GM12891 (cell line): ENCODE measurements around the gene MTCL3.

ENCODE experiments used
- POLR2A ChIP-seq: IDR thresholded peaks from 2 replicates; pipeline ENCODE4 v1.6.1; 2011; ENCODE audit warnings: low read depth, low read length, control low read depth
- TAF1 ChIP-seq: IDR thresholded peaks from 2 replicates; pipeline ENCODE4 v1.6.1; 2011; ENCODE audit warnings: low read depth, low read length, control low read depth

DNA sequence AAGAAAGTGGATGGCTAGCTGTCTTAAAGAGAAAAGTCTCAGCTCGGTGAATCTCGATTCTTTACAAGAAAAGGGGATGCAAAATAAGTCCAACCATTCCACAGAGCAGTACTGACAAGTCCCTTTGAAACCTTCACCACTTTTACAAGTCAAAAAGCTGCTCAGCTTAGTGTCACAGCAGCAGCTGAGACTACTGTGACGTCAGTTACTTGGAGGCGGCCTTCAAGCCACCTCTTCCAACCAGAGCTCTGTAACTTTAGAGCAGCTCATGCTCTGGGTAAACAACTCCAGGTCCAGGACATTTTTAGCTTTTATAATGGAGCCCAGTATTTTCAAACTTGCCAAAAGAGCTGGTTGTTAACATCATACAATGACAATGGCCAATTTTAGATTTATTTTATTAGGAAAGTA, 59.9 kb downstream of the MTCL3 start, which contains the start of gene KIAA0408:
- TF ChIP-seq TAF1 (no peak), POLR2A (no peak)
